A549 (cell line): ENCODE measurements around the gene DOCK1. TPM values are rescaled to one million over a fixed set of nuclear protein-coding genes. Genes with fewer than 3 reads are reported as not detected.

Source experiments
- ATAC-seq, 2 experiments: fragments of 200-7000 bp in 1 of 2; fragments of >200 bp in 1 of 2; cut with Nextera tagmentation in 1 of 2; cut with Tn5 transposase in 1 of 2; 3 replicates each; pipeline versions ENCODE4 v1.8.0 to v1.9.1; 2018 to 2020; ENCODE audit warnings: mild to moderate bottlenecking in 1 of 2, moderate library complexity in 1 of 2
- CTCF ChIA-PET: fragments of 300-600 bp; sonication (Branson Sonifier 250); formaldehyde crosslinking; extraction: SDS; loops from one replicate; lab custom pipeline; 2021; ENCODE audit warnings: antibody characterized with exemption, inconsistent platforms; lab: Yijun Ruan, JAX
- POLR2A ChIA-PET: fragments of 350-600 bp; formaldehyde crosslinking; extraction: SDS; loops from one replicate; lab custom pipeline; 2021; ENCODE audit warnings: antibody characterized with exemption, inconsistent platforms; lab: Yijun Ruan, JAX
- DNase-seq, 2 experiments: peaks; one replicate each; pipeline versions ENCODE4 v3.0.0 to v3.0.0-alpha.2; 2011 to 2016; ENCODE audit warnings: low read depth in 1 of 2, low spot score in 1 of 2
- FAIRE-seq: peaks from 2 replicates; lab custom pipeline; 2011; peaks lifted over from hg19 to GRCh38; lab: Jason Lieb, UNC
- H3K27ac ChIP-seq, 2 experiments: fragments of >200 bp; sonication (Bioruptor Twin); formaldehyde crosslinking; 3 replicates each; pipeline ENCODE4 v1.5.1; 2016 to 2017
- H3K4me1 ChIP-seq: fragments of >200 bp; sonication (Bioruptor Twin); formaldehyde crosslinking; 3 replicates; pipeline ENCODE4 v1.6.1; 2016
- H3K4me2 ChIP-seq: fragments of >200 bp; sonication (Bioruptor Twin); formaldehyde crosslinking; 3 replicates; pipeline ENCODE4 v1.6.1; 2016
- H3K4me3 ChIP-seq: fragments of >200 bp; sonication (Bioruptor Twin); formaldehyde crosslinking; 3 replicates; pipeline ENCODE4 v1.5.1; 2016
- H3K9me3 ChIP-seq: fragments of >200 bp; sonication (Bioruptor Twin); formaldehyde crosslinking; 3 replicates; pipeline ENCODE4 v1.6.1; 2016
- BHLHE40 ChIP-seq: IDR thresholded peaks from 2 replicates; pipeline ENCODE4 v1.6.1; 2012; ENCODE audit warnings: low read depth, low read length, inconsistent platforms
- CBX8 ChIP-seq: fragments of 200-600 bp; sonication (generic); IDR thresholded peaks from 2 replicates; pipeline ENCODE4 v1.6.1; 2016
- CHD2 ChIP-seq: fragments of 150-350 bp; IDR thresholded peaks from 2 replicates; pipeline ENCODE4 v1.6.1; 2014; ENCODE audit warnings: low read length; ENCODE audit not compliant: partially characterized antibody
- EP300 ChIP-seq, 2 experiments: fragments of >200 bp; sonication (Bioruptor Twin); formaldehyde crosslinking; IDR thresholded peaks; 2 replicates in 1 of 2; 3 replicates in 1 of 2; pipeline ENCODE4 v1.6.1; 2016 to 2017
- ESRRA ChIP-seq: fragments of 150-350 bp; IDR thresholded peaks from 2 replicates; pipeline ENCODE4 v1.6.1; 2014; ENCODE audit warnings: mild to moderate bottlenecking, low read length, borderline replicate concordance
- FOSB ChIP-seq: fragments of 250-450 bp; sonication (Bioruptor Pico); IDR thresholded peaks from 2 replicates; pipeline ENCODE4 v1.5.0; 2020; ENCODE audit warnings: mild to moderate bottlenecking, moderate library complexity
- HEYL ChIP-seq: fragments of 250-450 bp; sonication (Bioruptor Pico); IDR thresholded peaks from 2 replicates; pipeline ENCODE4 v1.8.0; 2021; ENCODE audit warnings: mild to moderate bottlenecking, moderate library complexity
- HOXA7 ChIP-seq: fragments of 250-450 bp; sonication (Bioruptor Pico); IDR thresholded peaks from 2 replicates; pipeline ENCODE4 v1.5.0; 2020; ENCODE audit warnings: mild to moderate bottlenecking, moderate library complexity
- JUN ChIP-seq, 2 experiments: fragments of >200 bp; sonication (Bioruptor Twin); formaldehyde crosslinking; IDR thresholded peaks; 2 replicates in 1 of 2; 3 replicates in 1 of 2; pipeline ENCODE4 v1.6.1; 2016 to 2017
- KDM1A ChIP-seq: fragments of 200-600 bp; sonication (generic); IDR thresholded peaks from 2 replicates; pipeline ENCODE4 v1.6.1; 2016; ENCODE audit warnings: low read depth, mild to moderate bottlenecking
- KDM5A ChIP-seq: fragments of 200-600 bp; sonication (generic); IDR thresholded peaks from 2 replicates; pipeline ENCODE4 v1.6.1; 2016; ENCODE audit warnings: antibody characterized with exemption, mild to moderate bottlenecking
- MAFK ChIP-seq: fragments of 450-650 bp; IDR thresholded peaks from 2 replicates; pipeline ENCODE4 v1.6.1; 2014; ENCODE audit not compliant: partially characterized antibody
- MYC ChIP-seq: IDR thresholded peaks from 2 replicates; pipeline ENCODE4 v1.6.1; 2012; ENCODE audit warnings: mild to moderate bottlenecking, inconsistent platforms, low read length, improper control_type of control experiment, borderline replicate concordance
- NR3C1 ChIP-seq: fragments of >200 bp; sonication (Bioruptor Twin); formaldehyde crosslinking; IDR thresholded peaks from 3 replicates; pipeline ENCODE4 v1.6.1; 2017
- POLR2AphosphoS2 ChIP-seq: conservative IDR thresholded peaks from 2 replicates; pipeline ENCODE4 v1.6.1; 2012; ENCODE audit warnings: low read length, improper control_type of control experiment, inconsistent platforms
- RARB ChIP-seq: fragments of 250-450 bp; sonication (Bioruptor Pico); IDR thresholded peaks from 2 replicates; pipeline ENCODE4 v1.8.0; 2021; ENCODE audit warnings: mild to moderate bottlenecking, moderate library complexity
- TFCP2L1 ChIP-seq: fragments of 250-450 bp; sonication (Bioruptor Pico); IDR thresholded peaks from 2 replicates; pipeline ENCODE4 v1.5.0; 2021; ENCODE audit warnings: mild to moderate bottlenecking
- ZNF302 ChIP-seq: fragments of 250-450 bp; sonication (Bioruptor Pico); IDR thresholded peaks from 2 replicates; pipeline ENCODE4 v1.9.0; 2021; ENCODE audit warnings: inconsistent platforms, mild to moderate bottlenecking, moderate library complexity
- ZSCAN20 ChIP-seq: fragments of 250-450 bp; sonication (Bioruptor Pico); IDR thresholded peaks from 2 replicates; pipeline ENCODE4 v1.8.0; 2022; ENCODE audit warnings: mild to moderate bottlenecking, moderate library complexity
- WGBS: methylation state at CpG from one replicate; pipeline ENCODE4 v1.1.6; 2017; ENCODE audit errors: missing lambda C conversion rate; 5-methylcytosine and 5-hydroxymethylcytosine counted together
- polyA plus RNA-seq, 4 experiments: library from polyadenylated mRNA; depleted of rRNA in 3 of 4; stranded (reverse); fragments of >200 nt; fragmentation: RNase III in 1 of 4; extraction: RNeasy Plus Mini Kit Qiagen cat#74134 plus additional on column Dnase treatment in 1 of 4; gene quantifications; 2 replicates in 3 of 4; 3 replicates in 1 of 4; pipeline ENCODE4 v1.2.3, GENCODE V29; 2011 to 2017
- TF ChIP-seq, protein P1 (sequence below): IDR thresholded peaks from 2 replicates; pipeline ENCODE4 v1.6.1; 2012
- TF ChIP-seq, protein P2 (sequence below): IDR thresholded peaks from 2 replicates; pipeline ENCODE4 v1.6.1; 2012
- TF ChIP-seq, protein P3 (sequence below): fragments of >200 bp; sonication (Bioruptor Twin); formaldehyde crosslinking; IDR thresholded peaks from 3 replicates; pipeline ENCODE4 v1.5.1; 2016

Gene DOCK1
- polyA plus RNA-seq, 2 of the 4 experiments (the other 2 are of a cell fraction), result 22.6 to 28.2 TPM

DNA sequence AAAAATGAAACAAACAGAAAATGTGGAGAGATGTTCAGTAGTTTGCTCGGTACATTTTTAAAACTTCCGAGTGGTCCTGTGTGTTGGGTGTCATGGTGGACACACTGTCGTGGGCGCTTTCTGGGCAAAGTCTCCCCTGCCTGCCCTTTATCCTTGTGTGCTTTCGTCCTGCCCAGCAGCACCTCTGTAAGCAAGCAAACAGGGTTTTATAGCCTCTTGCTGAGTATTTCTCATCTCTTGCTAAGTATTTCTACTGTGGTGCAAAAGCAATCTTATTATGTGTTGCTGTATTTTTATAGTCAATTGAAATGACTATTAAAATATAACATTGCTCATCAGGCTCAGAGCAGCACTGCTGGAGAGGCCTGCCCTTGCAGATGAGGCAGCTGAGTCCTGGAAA, 48.7 kb downstream of the DOCK1 start:
- DNase-seq (no peak), ATAC-seq (no peak), FAIRE-seq (no peak)
- peaks cover 11% of the 10 kb centered on the region; the same call in 2 of the 3 replicates for H3K9me3 ChIP-seq
- H3K4me1 ChIP-seq, result no peaks in the 10 kb centered on the region
- WGBS, result 93% methylated on average over 5 of the region's 5 CpGs
- CTCF ChIA-PET, result no interaction called here
- H3K27ac ChIP-seq, result no peak overlapping the region
- no peak overlapping the region for H3K4me2 ChIP-seq
- POLR2A ChIA-PET, result no interaction called here
- TF ChIP-seq MAFK, result no peak
- no peak for TF ChIP-seq ESRRA
- TF ChIP-seq CBX8, result no peak
- no peak for TF ChIP-seq CHD2
- no peak for TF ChIP-seq HOXA7 (CRISPR knock-in tag)
- no peak overlapping the region for H3K4me3 ChIP-seq

DNA sequence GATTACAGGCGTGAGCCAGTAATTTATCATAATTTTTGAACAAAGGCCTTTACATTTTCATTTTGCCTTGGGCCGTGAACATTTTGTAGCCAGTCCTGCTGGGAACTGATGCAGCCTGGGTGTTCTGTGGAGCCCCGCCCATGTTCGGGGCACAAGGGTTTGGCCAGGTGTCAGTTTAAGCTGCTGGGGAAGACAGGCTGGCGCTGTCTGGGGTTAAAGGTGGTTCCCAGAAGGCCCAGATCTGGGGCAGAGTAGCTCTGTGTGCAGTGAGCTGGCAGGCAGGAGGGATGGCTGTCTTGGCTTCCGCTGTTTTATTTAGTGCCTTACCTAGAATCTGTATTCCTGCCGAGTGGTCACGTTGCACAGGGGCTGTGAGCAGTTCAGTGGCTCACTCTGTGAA, 50.2 kb downstream of the DOCK1 start:
- Histone ChIP-seq H3K4me1 (peaks cover 5% of the 10 kb centered on the region; the same call in 1 of the 3 replicates), H3K4me3 (no peak overlapping the region), H3K9me3 (peaks cover 11% of the 10 kb centered on the region; the same call in 2 of the 3 replicates), H3K4me2 (no peak overlapping the region), H3K27ac (0 out of 6 replicates have a peak overlapping the region, but pooled peaks of 1 of the 2 experiments have one; percentile 8)
- FAIRE-seq, result no peak
- TF ChIP-seq, protein P1, sequence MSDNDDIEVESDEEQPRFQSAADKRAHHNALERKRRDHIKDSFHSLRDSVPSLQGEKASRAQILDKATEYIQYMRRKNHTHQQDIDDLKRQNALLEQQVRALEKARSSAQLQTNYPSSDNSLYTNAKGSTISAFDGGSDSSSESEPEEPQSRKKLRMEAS, result no peak
- TF ChIP-seq ZSCAN20 (CRISPR knock-in tag) (no peak), KDM5A (no peak), MAFK (no peak), FOSB (CRISPR knock-in tag) (no peak), ZNF302 (no peak), HEYL (CRISPR knock-in tag) (no peak), NR3C1 (no peak), RARB (no peak), EP300 (IDR thresholded peaks at IDR 0.05) (no peak), BHLHE40 (no peak), KDM1A (no peak)
- TF ChIP-seq, protein P2, sequence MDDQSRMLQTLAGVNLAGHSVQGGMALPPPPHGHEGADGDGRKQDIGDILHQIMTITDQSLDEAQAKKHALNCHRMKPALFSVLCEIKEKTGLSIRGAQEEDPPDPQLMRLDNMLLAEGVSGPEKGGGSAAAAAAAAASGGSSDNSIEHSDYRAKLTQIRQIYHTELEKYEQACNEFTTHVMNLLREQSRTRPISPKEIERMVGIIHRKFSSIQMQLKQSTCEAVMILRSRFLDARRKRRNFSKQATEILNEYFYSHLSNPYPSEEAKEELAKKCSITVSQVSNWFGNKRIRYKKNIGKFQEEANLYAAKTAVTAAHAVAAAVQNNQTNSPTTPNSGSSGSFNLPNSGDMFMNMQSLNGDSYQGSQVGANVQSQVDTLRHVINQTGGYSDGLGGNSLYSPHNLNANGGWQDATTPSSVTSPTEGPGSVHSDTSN, result no peak
- TF ChIP-seq, protein P3, sequence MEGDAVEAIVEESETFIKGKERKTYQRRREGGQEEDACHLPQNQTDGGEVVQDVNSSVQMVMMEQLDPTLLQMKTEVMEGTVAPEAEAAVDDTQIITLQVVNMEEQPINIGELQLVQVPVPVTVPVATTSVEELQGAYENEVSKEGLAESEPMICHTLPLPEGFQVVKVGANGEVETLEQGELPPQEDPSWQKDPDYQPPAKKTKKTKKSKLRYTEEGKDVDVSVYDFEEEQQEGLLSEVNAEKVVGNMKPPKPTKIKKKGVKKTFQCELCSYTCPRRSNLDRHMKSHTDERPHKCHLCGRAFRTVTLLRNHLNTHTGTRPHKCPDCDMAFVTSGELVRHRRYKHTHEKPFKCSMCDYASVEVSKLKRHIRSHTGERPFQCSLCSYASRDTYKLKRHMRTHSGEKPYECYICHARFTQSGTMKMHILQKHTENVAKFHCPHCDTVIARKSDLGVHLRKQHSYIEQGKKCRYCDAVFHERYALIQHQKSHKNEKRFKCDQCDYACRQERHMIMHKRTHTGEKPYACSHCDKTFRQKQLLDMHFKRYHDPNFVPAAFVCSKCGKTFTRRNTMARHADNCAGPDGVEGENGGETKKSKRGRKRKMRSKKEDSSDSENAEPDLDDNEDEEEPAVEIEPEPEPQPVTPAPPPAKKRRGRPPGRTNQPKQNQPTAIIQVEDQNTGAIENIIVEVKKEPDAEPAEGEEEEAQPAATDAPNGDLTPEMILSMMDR, result no peak
- ChIA-PET POLR2A (no interaction called here), CTCF (no interaction called here)
- no peak for DNase-seq
- ATAC-seq, result no peak
- WGBS, result 87% methylated on average over 8 of the region's 8 CpGs

DNA sequence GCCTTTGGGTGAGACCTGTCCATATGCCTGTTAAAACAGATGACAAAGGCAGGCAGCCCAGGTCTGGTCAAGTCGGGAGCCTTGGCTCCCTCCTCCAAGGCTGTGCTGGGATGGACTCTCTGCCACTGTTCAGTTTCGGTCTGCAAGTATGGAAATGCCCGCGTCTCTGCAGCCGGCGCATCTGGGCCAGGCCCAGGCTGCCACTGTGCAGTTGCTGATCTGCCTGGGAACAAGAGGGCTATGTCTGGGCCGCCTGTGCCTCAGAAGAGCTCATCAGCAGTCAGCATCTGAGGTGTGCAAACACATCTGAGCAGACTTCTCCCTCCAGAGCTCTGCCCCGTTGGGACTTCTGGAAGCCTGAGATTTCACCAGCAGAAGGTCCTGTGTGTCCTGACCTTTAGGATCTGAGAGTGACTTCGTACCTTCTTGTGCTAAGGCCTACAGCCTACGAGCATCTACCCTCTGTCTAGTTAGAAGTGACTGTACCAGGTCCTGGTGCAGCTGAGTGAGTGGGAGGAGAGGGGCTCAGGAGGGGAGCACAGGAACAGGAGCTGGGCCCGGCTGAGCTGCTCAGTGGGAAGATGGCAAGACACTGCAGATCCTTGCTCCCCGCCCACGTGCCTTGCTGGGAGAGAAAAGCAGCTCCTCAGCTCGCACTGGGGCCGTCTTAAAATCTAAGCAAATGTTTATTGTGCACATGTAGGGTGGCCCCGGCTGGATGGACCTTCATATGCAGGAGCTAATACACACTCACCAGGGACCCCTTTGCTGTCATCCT, 50.9 kb downstream of the DOCK1 start:
- Histone ChIP-seq H3K4me2 (no peak overlapping the region), H3K4me3 (no peak overlapping the region), H3K27ac (no peak overlapping the region), H3K4me1 (peaks cover 5% of the 10 kb centered on the region; the same call in 1 of the 3 replicates), H3K9me3 (peaks cover 11% of the 10 kb centered on the region; the same call in 2 of the 3 replicates)
- TF ChIP-seq KDM1A (no peak), JUN (IDR thresholded peaks at IDR 0.05) (no peak), ESRRA (no peak), POLR2AphosphoS2 (no peak), FOSB (CRISPR knock-in tag) (no peak), TFCP2L1 (no peak), MYC (no peak)
- FAIRE-seq (no peak), ATAC-seq (no peak), DNase-seq (no peak)
- CTCF ChIA-PET, result no interaction called here
- WGBS, result 89% methylated on average over 15 of the region's 16 CpGs
- POLR2A ChIA-PET, result no interaction called here
